IMR-90 (cell line): ENCODE measurements around the gene FGF5. TPM values are rescaled to one million over a fixed set of nuclear protein-coding genes. Genes with fewer than 3 reads are reported as not detected.

ENCODE experiments used
- ATAC-seq: fragments of 200-7000 bp; cut with Tn5 transposase; 2 replicates; pipeline ENCODE4 v1.9.1; 2020; ENCODE audit warnings: low read depth, mild to moderate bottlenecking, moderate library complexity
- BruUV-seq: library from RNA; stranded (reverse); fragments of 400-500 nt; replicated peaks from 2 replicates; lab custom pipeline; 2021; lab: Mats Ljungman, UMichigan
- CTCF ChIA-PET: fragments of 300-600 bp; formaldehyde crosslinking; extraction: SDS; loops from one replicate; lab custom pipeline; 2021; ENCODE audit warnings: antibody characterized with exemption; lab: Yijun Ruan, JAX
- POLR2A ChIA-PET: fragments of 300-600 bp; sonication (Branson Sonifier 250); formaldehyde crosslinking; loops from one replicate; lab custom pipeline; 2022; ENCODE audit warnings: antibody characterized with exemption; ENCODE audit not compliant: unreplicated experiment; lab: Charles Lee
- DNase-seq: peaks from one replicate; pipeline ENCODE4 v3.0.0; 2013
- H2AFZ ChIP-seq: replicated peaks from 2 replicates; pipeline ENCODE3; 2013; ENCODE audit warnings: low read length, mild to moderate bottlenecking; ENCODE audit not compliant: poor library complexity
- H2AK5ac ChIP-seq: 2 replicates; pipeline ENCODE4 v1.6.1; 2013; ENCODE audit warnings: low read depth, low read length, inconsistent platforms
- H2AK9ac ChIP-seq: replicated peaks from 2 replicates; pipeline ENCODE3; 2013; ENCODE audit warnings: mild to moderate bottlenecking, low read depth, low read length, moderate library complexity; ENCODE audit not compliant: poor library complexity
- H2BK120ac ChIP-seq: 2 replicates; pipeline ENCODE4 v1.6.1; 2013; ENCODE audit warnings: low read depth, low read length, inconsistent platforms
- H2BK15ac ChIP-seq: 3 replicates; pipeline ENCODE4 v1.6.1; 2013; ENCODE audit warnings: low read depth, low read length, inconsistent platforms
- H2BK20ac ChIP-seq: 2 replicates; pipeline ENCODE4 v1.6.1; 2013; ENCODE audit warnings: low read depth, mild to moderate bottlenecking, inconsistent platforms, low read length, moderate library complexity
- H2BK5ac ChIP-seq: 2 replicates; pipeline ENCODE4 v1.6.1; 2013; ENCODE audit warnings: mild to moderate bottlenecking, low read depth, low read length, inconsistent platforms; ENCODE audit not compliant: poor library complexity, severe bottlenecking
- H3K14ac ChIP-seq: replicated peaks from 2 replicates; pipeline ENCODE4 v1.6.1; 2013; ENCODE audit warnings: low read depth, low read length, inconsistent platforms
- H3K18ac ChIP-seq: 2 replicates; pipeline ENCODE4 v1.6.1; 2013; ENCODE audit warnings: low read depth, low read length, control low read depth
- H3K23ac ChIP-seq: 2 replicates; pipeline ENCODE4 v1.6.1; 2013; ENCODE audit warnings: low read depth, low read length, inconsistent platforms
- H3K27ac ChIP-seq: 2 replicates; pipeline ENCODE4 v1.5.1; 2013; ENCODE audit warnings: mild to moderate bottlenecking, control low read depth, low read length; ENCODE audit not compliant: insufficient read depth
- H3K27me3 ChIP-seq: 2 replicates; pipeline ENCODE4 v1.6.1; 2013; ENCODE audit warnings: low read length; ENCODE audit not compliant: control insufficient read depth, insufficient read depth
- H3K36me3 ChIP-seq: 2 replicates; pipeline ENCODE4 v1.6.1; 2013; ENCODE audit warnings: low read length, mixed read lengths; ENCODE audit not compliant: control insufficient read depth, insufficient read depth
- H3K4ac ChIP-seq: 2 replicates; pipeline ENCODE4 v1.6.1; 2013; ENCODE audit warnings: low read depth, low read length, inconsistent platforms
- H3K4me1 ChIP-seq: 2 replicates; pipeline ENCODE4 v1.6.1; 2013; ENCODE audit warnings: low read length, mixed read lengths; ENCODE audit not compliant: control insufficient read depth, insufficient read depth
- H3K4me2 ChIP-seq: 2 replicates; pipeline ENCODE4 v1.6.1; 2013; ENCODE audit warnings: low read depth, mild to moderate bottlenecking, control low read depth, low read length, moderate library complexity
- H3K4me3 ChIP-seq: 2 replicates; pipeline ENCODE4 v1.5.1; 2013; ENCODE audit warnings: low read depth, mild to moderate bottlenecking, control low read depth, low read length, moderate library complexity; ENCODE audit not compliant: insufficient read depth
- H3K56ac ChIP-seq: 2 replicates; pipeline ENCODE4 v1.6.1; 2013; ENCODE audit warnings: low read length, inconsistent platforms; ENCODE audit not compliant: insufficient read depth; ENCODE audit errors: extremely low read depth
- H3K79me1 ChIP-seq, 2 experiments: 2 replicates each; pipeline ENCODE4 v1.6.1; 2013; ENCODE audit warnings: low read length in 2 of 2, inconsistent platforms in 1 of 2, low read depth in 1 of 2
- H3K9ac ChIP-seq: 2 replicates; pipeline ENCODE4 v1.6.1; 2013; ENCODE audit warnings: low read depth, low read length, control low read depth
- H3K9me1 ChIP-seq: 2 replicates; pipeline ENCODE4 v1.6.1; 2013; ENCODE audit warnings: low read length, inconsistent platforms; ENCODE audit not compliant: insufficient read depth
- H3K9me3 ChIP-seq: 2 replicates; pipeline ENCODE4 v1.6.1; 2013; ENCODE audit warnings: low read length; ENCODE audit not compliant: control insufficient read depth, insufficient read depth
- H4K20me1 ChIP-seq: 2 replicates; pipeline ENCODE4 v1.6.1; 2013; ENCODE audit warnings: low read length, inconsistent platforms; ENCODE audit not compliant: insufficient read depth
- H4K5ac ChIP-seq: 2 replicates; pipeline ENCODE4 v1.6.1; 2013; ENCODE audit warnings: mild to moderate bottlenecking, low read depth, low read length, control low read depth
- H4K8ac ChIP-seq, 2 experiments: 2 replicates each; pipeline ENCODE4 v1.6.1; 2013; ENCODE audit warnings: low read depth in 2 of 2, low read length in 2 of 2, control low read depth in 1 of 2, inconsistent platforms in 1 of 2
- H4K91ac ChIP-seq: 2 replicates; pipeline ENCODE4 v1.6.1; 2013; ENCODE audit warnings: low read depth, low read length, inconsistent platforms; ENCODE audit not compliant: insufficient read depth
- BHLHE40 ChIP-seq: fragments of 150-350 bp; IDR thresholded peaks from 2 replicates; pipeline ENCODE4 v1.6.1; 2016; ENCODE audit warnings: mild to moderate bottlenecking, low read depth, low read length
- MAFK ChIP-seq: IDR thresholded peaks from 2 replicates; pipeline ENCODE4 v1.6.1; 2012; ENCODE audit warnings: low read depth, low read length, improper control_type of control experiment
- MXI1 ChIP-seq: IDR thresholded peaks from 2 replicates; pipeline ENCODE4 v1.6.1; 2012; ENCODE audit warnings: low read depth, mild to moderate bottlenecking, low read length, moderate library complexity, borderline replicate concordance
- POLR2A ChIP-seq: IDR thresholded peaks from 2 replicates; pipeline ENCODE4 v1.6.1; 2012; ENCODE audit warnings: mild to moderate bottlenecking, low read depth, low read length
- SMC3 ChIP-seq: fragments of 150-350 bp; IDR thresholded peaks from 2 replicates; pipeline ENCODE4 v1.6.1; 2016; ENCODE audit warnings: low read depth, mild to moderate bottlenecking, antibody characterized with exemption, low read length, moderate library complexity
- USF2 ChIP-seq: fragments of 150-350 bp; IDR thresholded peaks from 2 replicates; pipeline ENCODE4 v1.6.1; 2017; ENCODE audit warnings: mild to moderate bottlenecking, antibody characterized with exemption, low read length, low read depth
- WGBS, 2 experiments: methylation state at CpG; one replicate each; pipeline versions ENCODE4 v1.1.5 to v1.1.7; 2013; ENCODE audit warnings: missing lambda C conversion rate in 2 of 2; ENCODE audit not compliant: insufficient read length in 1 of 2; ENCODE audit errors: extremely low coverage in 2 of 2; 5-methylcytosine and 5-hydroxymethylcytosine counted together
- dilution Hi-C: fragments of 300-500 bp; cut with HindIII; formaldehyde crosslinking; loops from one replicate; pipeline ENCODE4 v1.14.3; 2018; ENCODE audit warnings: low sequenced_read_pairs; ENCODE audit not compliant: unreplicated experiment
- in situ Hi-C: fragments of 300-500 bp; cut with MboI; formaldehyde crosslinking; loops from 3 replicates; pipeline ENCODE4 v1.14.3; 2019; ENCODE audit warnings: low sequenced_read_pairs, inconsistent platforms, mixed read lengths
- intact Hi-C: fragments of 100-400 bp; cut with micrococcal nuclease; formaldehyde crosslinking; loops from 2 replicates; pipeline ENCODE4 v1.10.0; 2022
- polyA plus RNA-seq, 3 experiments: library from polyadenylated mRNA; depleted of rRNA; stranded (reverse); fragments of >200 nt; gene quantifications; 2 replicates each; pipeline ENCODE4 v1.2.3, GENCODE V29; 2012; ENCODE audit warnings: low replicate concordance in 1 of 3
- total RNA-seq: library from RNA; depleted of rRNA; stranded (reverse); fragments of >200 nt; gene quantifications from 2 replicates; pipeline ENCODE4 v1.2.3, GENCODE V29; 2012

Gene FGF5
- total and polyA plus RNA-seq, 2 of the 4 experiments (the other 2 are of a cell fraction), result 18.6 to 42.1 TPM

- peaks cover 8% of the 10 kb centered on the region for H3K4me1 ChIP-seq
- peak overlapping the region; percentile 72 for H4K91ac ChIP-seq
- peaks cover 5 to 22% of the 10 kb centered on the region in 2 experiments; a peak in 3 of 4 replicates for H3K79me1 ChIP-seq
- H3K4me2 ChIP-seq, result peak overlapping the region; percentile 85
- ATAC-seq (peak; percentile 16), DNase-seq (peak; percentile 53)
- H2AK9ac ChIP-seq, result peak overlapping the region; percentile 79
- H2BK15ac ChIP-seq, result peak overlapping the region; percentile 49; the same call in 1 of the 3 replicates
- H3K4me3 ChIP-seq, result peak overlapping the region; percentile 63
- 0% methylated on average over 7 of the region's 31 CpGs; no CpG with 5 or more reads in 1 of the 2 experiments for WGBS, 2 experiments
- dilution Hi-C loops, result no loop called here
- H2BK20ac ChIP-seq, result 0 out of 2 replicates have a peak overlapping the region, but pooled peaks have one; percentile 12
- H2AK5ac ChIP-seq, result peak overlapping the region; percentile 20; the same call in 1 of the 2 replicates
- H3K4ac ChIP-seq, result peak overlapping the region; percentile 69
- peak; percentile 97 for TF ChIP-seq MXI1
- peak; percentile 86 for TF ChIP-seq MAFK
- TF ChIP-seq POLR2A, result no peak
- no peak for TF ChIP-seq SMC3
- TF ChIP-seq BHLHE40, result peak; percentile 66
- peak; percentile 61; the same call in 1 of the 2 replicates for TF ChIP-seq USF2
- H3K27me3 ChIP-seq, result no peaks in the 10 kb centered on the region
- H3K36me3 ChIP-seq, result peaks cover 4% of the 10 kb centered on the region; the same call in 1 of the 2 replicates
- peaks cover 38% of the 10 kb centered on the region; the same call in 1 of the 2 replicates for H4K20me1 ChIP-seq
- peak overlapping the region; percentile 80 for H3K56ac ChIP-seq
- peak overlapping the region; percentile 76 for H3K14ac ChIP-seq
- H2AFZ ChIP-seq, result peak overlapping the region; percentile 47
- intact Hi-C loops, result loop anchor here (2.0 to 5.0 kb wide), 5 partner anchors 41 to 1316 kb away; partner anchors contain the start of gene CFAP299
- CTCF ChIA-PET, result interaction anchor here (0.7 to 1.1 kb wide), 2 partner anchors 44 to 55 kb away, joined by 3 read pairs; no protein-coding TSS in a partner anchor
- H3K23ac ChIP-seq, result peak overlapping the region; percentile 85
- peak overlapping the region; percentile 25 for H4K5ac ChIP-seq
- peak overlapping the region; percentile 66 for H2BK120ac ChIP-seq
- peak overlapping the region; percentile 69 for H3K18ac ChIP-seq
- H3K9me1 ChIP-seq, result peaks cover 11% of the 10 kb centered on the region; the same call in 1 of the 2 replicates
- in situ Hi-C loops, result loop anchor here (5.0 kb wide), 1 partner anchor 46 kb away; no protein-coding TSS in a partner anchor
- H3K27ac ChIP-seq, result peak overlapping the region; percentile 96
- BruUV-seq, result no TSS peak
- H4K8ac ChIP-seq, result peak overlapping the region; percentile 51 to 68
- H3K9me3 ChIP-seq, result no peaks in the 10 kb centered on the region
- peak overlapping the region; percentile 95 for H2BK5ac ChIP-seq
- peak overlapping the region; percentile 87 for H3K9ac ChIP-seq
- POLR2A ChIA-PET, result no interaction called here
Observed at GRCh38 chr4:80268081-80268823, 1.8 kb downstream of the FGF5 start.
